HEK293 (cell line): ENCODE measurements around the gene EEF1AKMT2.

Experiments
- CTCF ChIA-PET: fragments of 350-600 bp; formaldehyde crosslinking; extraction: SDS; loops from one replicate; lab custom pipeline; 2021; ENCODE audit warnings: antibody characterized with exemption; lab: Yijun Ruan, JAX
- POLR2A ChIA-PET: fragments of 300-600 bp; formaldehyde crosslinking; extraction: SDS; loops from one replicate; lab custom pipeline; 2020; ENCODE audit warnings: antibody characterized with exemption, inconsistent platforms; lab: Yijun Ruan, JAX
- H3K27ac ChIP-seq: fragments of 200-500 bp; sonication (Bioruptor generic); 2 replicates; pipeline ENCODE4 v1.5.1; 2014; ENCODE audit warnings: low read depth, low read length, control low read depth, inconsistent platforms; ENCODE audit errors: extremely low read depth
- H3K36me3 ChIP-seq, 2 experiments: fragments of 200-500 bp in 1 of 2; sonication (Bioruptor generic) in 1 of 2; 1 replicate in 1 of 2; 2 replicates in 1 of 2; pipeline ENCODE4 v1.5.1; 2014 to 2017; ENCODE audit warnings: inconsistent platforms in 2 of 2, low read length in 2 of 2; ENCODE audit not compliant: control insufficient read depth in 2 of 2, insufficient read depth in 1 of 2
- H3K4me1 ChIP-seq: fragments of 200-500 bp; sonication (Bioruptor generic); 2 replicates; pipeline ENCODE4 v1.5.1; 2014; ENCODE audit warnings: mild to moderate bottlenecking, low read length, inconsistent platforms; ENCODE audit not compliant: control insufficient read depth, insufficient read depth
- H3K4me3 ChIP-seq: 2 replicates; pipeline ENCODE4 v1.5.1; 2011; ENCODE audit warnings: low read depth, mild to moderate bottlenecking, control low read depth, low read length, moderate library complexity
- H3K9me3 ChIP-seq: fragments of 200-500 bp; sonication (Bioruptor generic); 2 replicates; pipeline ENCODE4 v1.5.1; 2014; ENCODE audit warnings: low read depth, low read length, inconsistent platforms; ENCODE audit not compliant: control insufficient read depth, insufficient read depth
- GLI2 ChIP-seq: fragments of 450-650 bp; formaldehyde crosslinking; IDR thresholded peaks from 2 replicates; pipeline ENCODE4; 2017; ENCODE audit warnings: missing biosample characterization, missing genetic modification characterization, low read depth, borderline replicate concordance
- HOXD13 ChIP-seq: sonication (generic); formaldehyde crosslinking; IDR thresholded peaks from 2 replicates; pipeline ENCODE4 v1.8.0; 2022; ENCODE audit warnings: missing genetic modification reagents, borderline replicate concordance
- KLF10 ChIP-seq: fragments of 450-650 bp; IDR thresholded peaks from 2 replicates; pipeline ENCODE4 v1.5.1; 2018; ENCODE audit warnings: missing biosample characterization, mild to moderate bottlenecking, missing genetic modification characterization
- MEIS1 ChIP-seq: sonication (generic); formaldehyde crosslinking; IDR thresholded peaks from 2 replicates; pipeline ENCODE4 v1.8.1; 2022; ENCODE audit warnings: missing genetic modification reagents, mild to moderate bottlenecking, borderline replicate concordance
- ZBTB21 ChIP-seq: fragments of 450-650 bp; formaldehyde crosslinking; IDR thresholded peaks from 2 replicates; pipeline ENCODE4 v1.5.1; 2017; ENCODE audit warnings: missing biosample characterization, missing genetic modification characterization
- ZBTB48 ChIP-seq: fragments of 450-650 bp; formaldehyde crosslinking; IDR thresholded peaks from 2 replicates; pipeline ENCODE4 v1.5.1; 2016; ENCODE audit warnings: missing biosample characterization, missing genetic modification characterization
- ZFP3 ChIP-seq: fragments of 450-650 bp; formaldehyde crosslinking; IDR thresholded peaks from 2 replicates; pipeline ENCODE4 v1.5.1; 2016; ENCODE audit warnings: low read depth, missing biosample characterization, missing genetic modification characterization
- ZNF121 ChIP-seq: fragments of 450-650 bp; formaldehyde crosslinking; IDR thresholded peaks from 2 replicates; pipeline ENCODE4 v1.5.1; 2016; ENCODE audit warnings: missing biosample characterization, missing genetic modification characterization
- ZNF202 ChIP-seq: fragments of 450-650 bp; formaldehyde crosslinking; IDR thresholded peaks from 2 replicates; pipeline ENCODE4 v1.5.1; 2016; ENCODE audit warnings: missing biosample characterization, missing genetic modification characterization, borderline replicate concordance
- ZNF214 ChIP-seq: fragments of 450-650 bp; formaldehyde crosslinking; IDR thresholded peaks from 2 replicates; pipeline ENCODE4 v1.5.1; 2017; ENCODE audit warnings: missing biosample characterization, mild to moderate bottlenecking, missing genetic modification characterization, borderline replicate concordance
- ZNF223 ChIP-seq: fragments of 450-650 bp; formaldehyde crosslinking; IDR thresholded peaks from 2 replicates; pipeline ENCODE4 v1.5.1; 2016; ENCODE audit warnings: missing biosample characterization, missing genetic modification characterization
- ZNF37A ChIP-seq: fragments of 450-650 bp; IDR thresholded peaks from 2 replicates; pipeline ENCODE4 v1.5.1; 2018; ENCODE audit warnings: missing biosample characterization, missing genetic modification characterization
- ZNF394 ChIP-seq: fragments of 450-650 bp; formaldehyde crosslinking; IDR thresholded peaks from 2 replicates; pipeline ENCODE4 v1.5.1; 2016; ENCODE audit warnings: missing biosample characterization, missing genetic modification characterization, mild to moderate bottlenecking, moderate library complexity, borderline replicate concordance
- ZNF501 ChIP-seq: fragments of 450-650 bp; formaldehyde crosslinking; IDR thresholded peaks from 2 replicates; pipeline ENCODE4 v1.5.1; 2016; ENCODE audit warnings: missing biosample characterization, missing genetic modification characterization
- ZNF514 ChIP-seq: fragments of 450-650 bp; formaldehyde crosslinking; IDR thresholded peaks from 2 replicates; pipeline ENCODE4 v1.5.1; 2016; ENCODE audit warnings: missing biosample characterization, missing genetic modification characterization
- ZNF555 ChIP-seq: fragments of 450-650 bp; formaldehyde crosslinking; conservative IDR thresholded peaks from 2 replicates; pipeline ENCODE4 v1.5.1; 2017; ENCODE audit warnings: missing biosample characterization, mild to moderate bottlenecking, missing genetic modification characterization, inconsistent platforms
- ZNF629 ChIP-seq: fragments of 450-650 bp; formaldehyde crosslinking; IDR thresholded peaks from 2 replicates; pipeline ENCODE4 v1.5.1; 2017; ENCODE audit warnings: missing biosample characterization, missing genetic modification characterization
- ZXDB ChIP-seq: fragments of 450-650 bp; formaldehyde crosslinking; IDR thresholded peaks from 2 replicates; pipeline ENCODE4 v1.5.1; 2016; ENCODE audit warnings: missing biosample characterization, missing genetic modification characterization
- TF ChIP-seq, protein P1 (sequence below): fragments of 450-650 bp; formaldehyde crosslinking; IDR thresholded peaks from 2 replicates; pipeline ENCODE4 v1.5.0; 2017; ENCODE audit warnings: missing biosample characterization, missing genetic modification characterization, borderline replicate concordance
- TF ChIP-seq, protein P2 (sequence below): fragments of 450-650 bp; formaldehyde crosslinking; IDR thresholded peaks from 2 replicates; pipeline ENCODE4 v1.5.1; 2017; ENCODE audit warnings: missing biosample characterization, mild to moderate bottlenecking, missing genetic modification characterization, moderate library complexity
- TF ChIP-seq, protein P3 (sequence below): fragments of 450-650 bp; formaldehyde crosslinking; IDR thresholded peaks from 2 replicates; pipeline ENCODE4; 2016; ENCODE audit warnings: missing biosample characterization, missing genetic modification characterization
- TF ChIP-seq, protein P4 (sequence below): fragments of 450-650 bp; formaldehyde crosslinking; IDR thresholded peaks from 2 replicates; pipeline ENCODE4 v1.5.1; 2016; ENCODE audit warnings: missing biosample characterization, missing genetic modification characterization

Gene EEF1AKMT2

DNA sequence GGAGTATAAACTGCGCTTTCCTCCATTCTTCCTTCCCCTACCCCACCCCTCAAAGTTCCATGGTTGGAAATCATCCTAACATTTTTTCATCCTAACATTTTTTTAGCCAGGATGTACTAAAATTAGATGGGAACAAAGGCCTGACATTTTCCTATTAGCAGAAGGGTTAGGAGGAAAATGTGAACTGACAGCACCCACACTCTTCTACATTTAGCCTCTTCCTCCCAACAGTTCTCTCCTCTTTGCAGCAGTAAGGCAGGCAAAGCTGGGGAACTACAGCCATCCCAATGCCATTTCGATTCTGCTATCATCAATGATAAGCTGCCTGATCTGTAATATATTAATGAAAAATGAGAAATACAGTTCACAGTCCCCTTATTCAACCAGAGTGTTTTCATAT is 36.1 kb downstream of the EEF1AKMT2 start (continued):
- TF ChIP-seq, protein P1, sequence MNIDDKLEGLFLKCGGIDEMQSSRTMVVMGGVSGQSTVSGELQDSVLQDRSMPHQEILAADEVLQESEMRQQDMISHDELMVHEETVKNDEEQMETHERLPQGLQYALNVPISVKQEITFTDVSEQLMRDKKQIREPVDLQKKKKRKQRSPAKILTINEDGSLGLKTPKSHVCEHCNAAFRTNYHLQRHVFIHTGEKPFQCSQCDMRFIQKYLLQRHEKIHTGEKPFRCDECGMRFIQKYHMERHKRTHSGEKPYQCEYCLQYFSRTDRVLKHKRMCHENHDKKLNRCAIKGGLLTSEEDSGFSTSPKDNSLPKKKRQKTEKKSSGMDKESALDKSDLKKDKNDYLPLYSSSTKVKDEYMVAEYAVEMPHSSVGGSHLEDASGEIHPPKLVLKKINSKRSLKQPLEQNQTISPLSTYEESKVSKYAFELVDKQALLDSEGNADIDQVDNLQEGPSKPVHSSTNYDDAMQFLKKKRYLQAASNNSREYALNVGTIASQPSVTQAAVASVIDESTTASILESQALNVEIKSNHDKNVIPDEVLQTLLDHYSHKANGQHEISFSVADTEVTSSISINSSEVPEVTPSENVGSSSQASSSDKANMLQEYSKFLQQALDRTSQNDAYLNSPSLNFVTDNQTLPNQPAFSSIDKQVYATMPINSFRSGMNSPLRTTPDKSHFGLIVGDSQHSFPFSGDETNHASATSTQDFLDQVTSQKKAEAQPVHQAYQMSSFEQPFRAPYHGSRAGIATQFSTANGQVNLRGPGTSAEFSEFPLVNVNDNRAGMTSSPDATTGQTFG: no peak
- no peak for TF ChIP-seq ZBTB48 (tag by site-specific recombination)
- no peak for TF ChIP-seq ZNF394 (tag by site-specific recombination)
- TF ChIP-seq, protein P2, sequence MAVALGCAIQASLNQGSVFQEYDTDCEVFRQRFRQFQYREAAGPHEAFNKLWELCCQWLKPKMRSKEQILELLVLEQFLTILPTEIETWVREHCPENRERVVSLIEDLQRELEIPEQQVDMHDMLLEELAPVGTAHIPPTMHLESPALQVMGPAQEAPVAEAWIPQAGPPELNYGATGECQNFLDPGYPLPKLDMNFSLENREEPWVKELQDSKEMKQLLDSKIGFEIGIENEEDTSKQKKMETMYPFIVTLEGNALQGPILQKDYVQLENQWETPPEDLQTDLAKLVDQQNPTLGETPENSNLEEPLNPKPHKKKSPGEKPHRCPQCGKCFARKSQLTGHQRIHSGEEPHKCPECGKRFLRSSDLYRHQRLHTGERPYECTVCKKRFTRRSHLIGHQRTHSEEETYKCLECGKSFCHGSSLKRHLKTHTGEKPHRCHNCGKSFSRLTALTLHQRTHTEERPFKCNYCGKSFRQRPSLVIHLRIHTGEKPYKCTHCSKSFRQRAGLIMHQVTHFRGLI (tag by site-specific recombination): no peak
- no peak for TF ChIP-seq ZNF555 (tag by site-specific recombination)
- TF ChIP-seq ZFP3 (tag by site-specific recombination): no peak
- TF ChIP-seq ZXDB (tag by site-specific recombination): no peak
- no peak for TF ChIP-seq GLI2
- no peak for TF ChIP-seq ZNF223

DNA sequence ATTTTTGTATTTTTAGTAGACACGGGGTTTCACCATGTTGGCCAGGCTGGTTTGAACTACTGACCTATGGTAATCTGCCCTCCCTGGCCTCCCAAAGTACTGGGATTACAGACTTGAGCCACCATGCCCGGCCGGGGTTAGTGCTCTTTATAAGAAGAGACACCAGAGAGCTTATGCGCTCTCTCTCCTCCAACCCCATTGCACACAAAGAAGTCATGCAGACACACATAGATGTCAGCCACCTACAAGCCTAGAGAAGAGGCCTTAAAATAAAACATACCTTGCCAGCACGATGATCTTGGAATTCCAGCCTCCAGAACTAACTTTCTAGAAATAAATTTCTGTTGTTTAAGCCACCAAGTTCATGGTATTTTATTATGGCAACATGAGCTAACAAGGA is 37.5 kb downstream of the EEF1AKMT2 start:
- CTCF ChIA-PET: interaction anchor here (0.7 to 1.1 kb wide), 2 partner anchors 73 to 1083 kb away, joined by 3 to 4 read pairs; no protein-coding TSS in a partner anchor
- TF ChIP-seq ZBTB21 (tag by site-specific recombination) (no peak), MEIS1 (no peak), ZNF501 (no peak), KLF10 (tag by site-specific recombination) (no peak), HOXD13 (CRISPR knock-in tag) (no peak), ZNF202 (tag by site-specific recombination) (no peak), ZNF121 (tag by site-specific recombination) (no peak), ZNF629 (no peak), ZNF214 (no peak)
- TF ChIP-seq, protein P3, sequence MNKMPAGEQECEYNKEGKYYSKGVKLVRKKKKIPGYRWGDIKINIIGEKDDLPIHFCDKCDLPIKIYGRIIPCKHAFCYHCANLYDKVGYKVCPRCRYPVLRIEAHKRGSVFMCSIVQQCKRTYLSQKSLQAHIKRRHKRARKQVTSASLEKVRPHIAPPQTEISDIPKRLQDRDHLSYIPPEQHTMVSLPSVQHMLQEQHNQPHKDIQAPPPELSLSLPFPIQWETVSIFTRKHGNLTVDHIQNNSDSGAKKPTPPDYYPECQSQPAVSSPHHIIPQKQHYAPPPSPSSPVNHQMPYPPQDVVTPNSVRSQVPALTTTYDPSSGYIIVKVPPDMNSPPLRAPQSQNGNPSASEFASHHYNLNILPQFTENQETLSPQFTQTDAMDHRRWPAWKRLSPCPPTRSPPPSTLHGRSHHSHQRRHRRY (tag by site-specific recombination): no peak
- H3K4me3 ChIP-seq: no peak overlapping the region
- POLR2A ChIA-PET: no interaction called here
- peaks cover 23 to 45% of the 10 kb centered on the region in 2 experiments for H3K36me3 ChIP-seq
- no peak overlapping the region for H3K27ac ChIP-seq
- no peaks in the 10 kb centered on the region for H3K9me3 ChIP-seq
- no peaks in the 10 kb centered on the region for H3K4me1 ChIP-seq

DNA sequence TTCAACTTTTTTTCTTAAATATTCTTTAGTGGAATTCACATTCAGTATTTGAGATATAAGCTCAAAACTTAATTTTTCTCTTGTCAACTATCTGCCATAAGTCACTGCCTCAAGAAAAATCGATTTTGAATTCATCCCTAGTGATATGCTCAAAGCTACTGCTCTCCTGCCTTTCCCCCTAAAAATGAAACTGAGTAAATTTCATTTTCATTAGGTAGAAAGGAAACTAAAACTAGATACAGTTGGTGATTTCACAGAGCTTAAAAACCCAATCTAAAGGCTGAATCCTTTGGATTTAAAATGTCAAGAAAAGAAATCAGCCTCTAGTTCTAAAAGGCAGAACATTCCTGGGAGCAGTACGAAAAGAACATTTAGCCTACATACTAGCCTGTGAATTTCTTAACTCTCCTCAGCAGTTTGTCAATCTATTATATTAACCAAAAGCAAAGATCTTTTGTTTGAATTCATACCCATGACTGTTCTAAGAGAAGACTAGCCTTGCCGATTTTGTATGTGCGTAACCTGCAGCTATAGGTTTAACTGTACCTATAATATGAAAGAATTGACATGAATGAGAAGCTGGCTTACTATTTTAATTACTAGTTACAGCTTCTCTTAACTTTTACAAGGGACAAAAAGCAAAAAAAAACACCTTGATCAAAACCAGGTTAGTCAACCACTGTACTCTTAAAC is 42.6 kb downstream of the EEF1AKMT2 start:
- H3K36me3 ChIP-seq: peaks cover 19 to 22% of the 10 kb centered on the region in 2 experiments; a peak in 2 of 3 replicates
- POLR2A ChIA-PET: interaction anchor here (1.6 kb wide), 1 partner anchor 42 kb away, joined by 4 read pairs; no protein-coding TSS in a partner anchor
- H3K4me3 ChIP-seq: no peak overlapping the region
- no peak overlapping the region for H3K27ac ChIP-seq
- CTCF ChIA-PET: interaction anchor here (0.6 to 1.1 kb wide), 7 partner anchors 8 to 219 kb away, joined by 3 to 7 read pairs (median 3); no protein-coding TSS in a partner anchor
- no peaks in the 10 kb centered on the region for H3K9me3 ChIP-seq
- H3K4me1 ChIP-seq: peaks cover 6% of the 10 kb centered on the region; the same call in 1 of the 2 replicates
- TF ChIP-seq, protein P4, sequence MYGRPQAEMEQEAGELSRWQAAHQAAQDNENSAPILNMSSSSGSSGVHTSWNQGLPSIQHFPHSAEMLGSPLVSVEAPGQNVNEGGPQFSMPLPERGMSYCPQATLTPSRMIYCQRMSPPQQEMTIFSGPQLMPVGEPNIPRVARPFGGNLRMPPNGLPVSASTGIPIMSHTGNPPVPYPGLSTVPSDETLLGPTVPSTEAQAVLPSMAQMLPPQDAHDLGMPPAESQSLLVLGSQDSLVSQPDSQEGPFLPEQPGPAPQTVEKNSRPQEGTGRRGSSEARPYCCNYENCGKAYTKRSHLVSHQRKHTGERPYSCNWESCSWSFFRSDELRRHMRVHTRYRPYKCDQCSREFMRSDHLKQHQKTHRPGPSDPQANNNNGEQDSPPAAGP: no peak
- TF ChIP-seq ZNF37A (tag by site-specific recombination): no peak
- TF ChIP-seq ZNF514 (tag by site-specific recombination): no peak
